Measurements from ENCODE around the gene ALG14.

- TF ChIP-seq CTCF (conservative IDR thresholded peaks at IDR 0.05), result no peak
- TF ChIP-seq ZFX (IDR thresholded peaks at IDR 0.05), result no peak
Measured at GRCh38 chr1:94999456-95000131, 73.2 kb downstream of the ALG14 start.
